Measurements from ENCODE around the gene ZDHHC18.
"Not testable (repeated sequence)": the region's sequence is repeated elsewhere in the genome, so short reads cannot be mapped to it uniquely, and the experiment has no call there.

The ZDHHC18 gene

DNA sequence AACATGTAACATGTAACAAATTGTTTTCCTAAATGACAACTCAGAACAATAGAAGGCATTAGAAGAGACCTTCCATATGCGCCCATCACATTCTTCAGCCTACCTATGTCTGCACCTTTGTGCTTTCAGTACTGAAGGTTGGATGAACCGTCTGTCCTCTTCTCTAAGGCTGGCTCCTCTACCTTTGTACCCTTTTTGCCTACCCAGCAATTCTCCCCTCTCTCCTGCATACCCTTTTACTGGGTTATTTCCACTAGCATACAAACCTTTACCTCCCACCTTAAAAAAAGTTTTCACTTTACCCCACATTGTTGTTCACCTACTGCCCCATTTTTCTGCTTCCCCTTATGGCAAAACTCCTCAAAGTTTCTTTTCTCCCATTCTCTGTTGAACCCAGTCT lies 33.6 kb upstream of the ZDHHC18 start:
- no peak for DNase-seq

DNA sequence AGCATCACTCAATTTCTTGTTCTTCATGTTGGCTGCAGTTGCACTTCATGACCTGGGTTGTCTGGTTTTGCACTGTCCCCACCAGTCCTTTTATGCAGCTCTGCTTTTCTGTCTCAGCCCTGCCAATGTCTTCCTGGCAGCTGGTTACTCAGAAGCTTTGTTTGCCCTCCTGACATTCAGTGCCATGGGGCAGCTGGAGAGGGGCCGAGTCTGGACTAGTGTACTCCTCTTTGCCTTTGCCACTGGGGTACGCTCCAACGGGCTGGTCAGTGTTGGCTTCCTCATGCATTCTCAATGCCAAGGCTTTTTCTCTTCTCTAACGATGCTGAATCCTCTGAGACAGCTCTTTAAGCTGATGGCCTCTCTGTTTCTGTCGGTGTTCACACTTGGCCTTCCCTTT lies 32.1 kb upstream of the ZDHHC18 start:
- DNase-seq = no peak

DNA sequence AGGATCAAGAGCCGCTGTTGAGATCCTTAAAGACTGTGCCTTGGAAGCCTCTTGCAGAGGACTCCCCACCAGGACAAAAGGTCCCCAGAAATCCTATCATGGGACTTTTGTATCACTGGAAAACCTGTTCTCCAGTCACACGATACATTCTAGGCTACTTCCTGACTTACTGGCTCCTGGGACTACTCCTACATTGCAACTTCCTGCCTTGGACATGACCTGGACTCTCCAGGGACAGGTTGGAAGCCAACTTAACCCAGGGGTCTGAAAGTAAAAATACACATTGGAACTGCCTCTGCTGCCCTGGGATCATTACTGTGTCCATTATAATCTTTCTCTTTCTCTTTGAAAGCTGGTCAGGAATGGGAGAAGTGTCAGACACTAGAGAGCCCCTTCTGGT lies 28.9 kb upstream of the ZDHHC18 start:
- DNase-seq = no peak

DNA sequence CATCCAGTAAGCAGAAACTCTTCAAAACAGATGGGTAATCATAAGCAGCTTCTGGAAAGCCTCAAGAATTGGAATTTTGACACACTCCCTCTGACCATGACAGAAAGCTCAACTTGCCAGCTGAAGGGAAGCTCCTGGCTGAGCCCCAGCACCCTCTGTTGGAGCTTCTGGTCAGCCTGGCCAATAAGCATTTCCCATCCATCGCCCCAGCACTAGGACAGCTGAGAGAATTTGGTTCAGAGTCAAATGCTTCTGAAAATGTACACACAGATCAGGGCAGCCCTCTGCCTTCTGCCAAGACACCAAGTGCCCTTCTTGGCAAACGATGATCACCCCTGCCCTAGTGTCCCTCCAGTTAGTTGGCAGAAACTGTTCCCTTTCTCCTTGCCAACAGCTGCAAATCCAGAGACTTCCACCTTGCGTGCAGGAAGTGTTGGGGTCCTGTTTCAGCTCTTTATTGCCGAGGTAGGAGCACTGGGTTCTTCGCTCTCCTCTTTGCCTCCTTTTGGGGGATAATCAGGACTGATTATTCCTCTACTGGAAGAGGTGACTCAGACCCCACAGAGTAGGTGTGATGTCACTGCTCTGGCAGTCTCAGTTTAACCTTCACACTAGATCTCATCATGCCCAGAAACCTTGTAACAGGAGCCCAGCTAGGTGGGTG lies 26.9 kb upstream of the ZDHHC18 start:
- no peak for DNase-seq

DNA sequence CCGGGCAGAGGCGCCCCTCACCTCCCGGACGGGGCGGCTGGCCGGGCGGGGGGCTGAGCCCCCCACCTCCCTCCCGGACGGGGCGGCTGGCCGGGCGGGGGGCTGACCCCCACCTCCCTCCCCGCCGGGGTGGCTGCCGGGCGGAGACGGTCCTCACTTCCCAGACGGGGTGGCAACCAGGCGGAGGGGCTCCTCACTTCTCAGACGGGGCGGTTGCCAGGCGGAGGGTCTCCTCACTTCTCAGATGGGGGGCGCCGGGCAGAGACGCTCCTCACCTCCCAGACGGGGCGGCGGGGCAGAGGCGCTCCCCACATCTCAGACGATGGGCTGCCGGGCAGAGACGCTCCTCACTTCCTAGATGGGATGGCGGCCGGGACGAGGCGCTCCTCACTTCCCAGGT lies 22.6 kb upstream of the ZDHHC18 start:
- not testable (repeated sequence) for DNase-seq

DNA sequence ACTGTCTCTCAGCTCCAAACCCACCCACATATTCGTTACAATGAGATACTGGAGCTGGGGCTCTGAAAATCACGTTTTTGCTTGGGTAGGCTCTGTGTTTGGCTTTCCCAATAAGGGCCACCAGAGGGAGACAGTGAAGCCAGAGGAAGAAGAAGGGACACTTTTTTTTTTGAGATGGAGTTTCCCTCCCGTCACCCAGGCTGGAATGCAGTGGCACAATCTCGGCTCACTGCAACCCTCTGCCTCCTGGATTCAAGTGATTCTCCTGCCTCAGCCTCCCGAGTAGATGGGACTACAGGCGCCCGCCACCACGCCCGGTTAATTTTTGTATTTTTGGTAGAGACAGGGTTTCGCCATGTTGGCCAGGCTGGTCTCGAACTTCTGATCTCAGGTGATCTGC lies 16.4 kb upstream of the ZDHHC18 start:
- peak; percentile 66 for DNase-seq

DNA sequence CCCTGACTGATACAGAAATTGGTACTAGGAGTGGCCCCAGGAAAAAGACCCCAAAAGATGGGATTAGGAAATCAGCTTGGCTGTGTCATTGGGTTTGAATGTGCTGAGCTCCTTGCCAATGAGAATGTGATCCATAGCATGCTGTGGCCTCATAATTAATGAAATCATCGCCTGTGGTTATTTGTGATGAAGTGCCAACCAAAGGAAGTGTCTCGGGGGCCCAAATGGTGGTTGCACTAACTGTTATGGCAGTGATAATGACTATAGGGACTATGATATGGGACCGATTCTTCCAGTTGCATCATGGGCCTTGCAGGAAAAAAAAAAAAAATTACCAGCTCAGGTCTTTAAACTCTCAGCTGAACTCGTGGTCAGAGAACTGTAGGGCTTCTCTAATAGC lies 15.4 kb upstream of the ZDHHC18 start:
- no peak for DNase-seq

DNA sequence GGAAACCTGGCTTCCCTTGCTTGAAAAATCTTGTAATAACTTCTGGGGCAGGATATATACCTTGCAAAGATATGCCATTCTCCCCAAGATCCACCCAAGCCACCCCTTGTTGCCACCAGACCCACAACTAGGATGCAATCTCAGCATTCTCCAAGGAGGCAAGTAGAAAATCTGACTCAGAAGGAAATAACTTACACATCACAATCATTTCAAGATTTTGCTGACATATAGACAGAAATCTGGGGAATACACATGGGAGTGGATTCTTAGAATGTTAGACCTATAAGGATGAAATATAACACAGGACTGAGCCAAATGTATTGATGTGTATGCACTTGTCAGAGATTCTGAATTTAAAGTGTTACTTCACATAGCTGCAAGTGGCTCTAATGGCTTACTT lies 14.8 kb upstream of the ZDHHC18 start:
- DNase-seq = no peak

DNA sequence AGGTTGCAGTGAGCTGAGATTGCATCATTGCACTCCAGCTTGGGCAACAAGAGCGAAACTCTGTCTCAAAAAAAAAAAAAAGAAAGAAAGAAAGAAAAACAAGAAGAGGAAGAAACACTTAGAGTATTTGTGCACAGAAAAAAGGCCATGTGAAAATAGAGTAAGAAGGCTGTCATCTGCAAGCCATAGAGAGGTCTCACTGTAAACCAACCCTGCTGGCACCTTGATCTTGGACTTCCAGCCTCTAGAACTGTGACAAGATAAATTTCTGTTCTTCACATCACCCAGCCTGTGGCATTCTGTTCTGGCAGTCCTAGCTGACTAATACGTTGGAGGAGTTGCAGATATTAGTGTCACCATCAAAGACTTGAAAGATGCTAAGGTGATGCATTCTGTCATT lies 12.1 kb upstream of the ZDHHC18 start:
- no peak for DNase-seq

DNA sequence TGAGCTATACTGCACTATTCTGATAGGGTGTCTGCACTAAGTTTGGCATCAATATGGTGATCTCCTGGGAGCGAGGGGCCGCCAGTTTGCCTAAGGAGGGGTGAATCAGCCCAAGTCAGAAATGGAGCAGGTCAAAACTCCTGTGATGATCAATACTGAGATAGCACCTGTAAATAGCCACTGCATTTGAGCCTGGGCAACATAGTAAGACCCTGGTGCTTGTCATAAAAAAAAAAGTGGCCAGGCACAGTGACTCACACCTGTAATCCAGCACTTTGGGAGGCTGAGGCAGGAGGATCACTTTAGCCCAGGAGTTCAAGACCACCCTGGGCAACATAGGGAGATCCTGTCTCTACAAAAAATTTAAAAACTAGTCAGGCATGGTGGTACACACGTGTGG lies 11.6 kb upstream of the ZDHHC18 start:
- no peak for DNase-seq

DNA sequence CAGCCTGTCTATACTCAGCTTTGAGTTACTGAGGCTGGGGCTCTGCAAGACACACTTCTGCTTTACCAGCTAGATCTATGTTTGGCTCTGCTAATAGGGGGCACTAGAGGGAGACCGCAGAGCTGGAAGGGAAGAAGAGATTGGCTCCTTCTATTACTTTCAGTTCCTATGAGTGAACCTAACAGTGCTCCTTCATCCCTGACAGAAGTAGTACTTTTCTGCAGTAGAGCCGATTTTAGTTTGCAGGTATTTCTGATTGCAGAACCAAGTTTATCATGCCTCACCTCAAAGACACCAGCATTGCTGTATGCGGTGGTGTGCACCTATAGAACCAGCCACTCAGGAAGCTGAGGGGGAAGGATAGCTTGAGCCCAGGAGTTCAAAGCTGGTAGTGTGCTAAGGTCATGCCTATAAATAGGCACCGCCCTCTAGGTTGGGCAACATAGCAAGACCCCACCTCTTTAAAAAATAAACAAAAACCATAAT lies 5.7 kb upstream of the ZDHHC18 start:
- DNase-seq = no peak

DNA sequence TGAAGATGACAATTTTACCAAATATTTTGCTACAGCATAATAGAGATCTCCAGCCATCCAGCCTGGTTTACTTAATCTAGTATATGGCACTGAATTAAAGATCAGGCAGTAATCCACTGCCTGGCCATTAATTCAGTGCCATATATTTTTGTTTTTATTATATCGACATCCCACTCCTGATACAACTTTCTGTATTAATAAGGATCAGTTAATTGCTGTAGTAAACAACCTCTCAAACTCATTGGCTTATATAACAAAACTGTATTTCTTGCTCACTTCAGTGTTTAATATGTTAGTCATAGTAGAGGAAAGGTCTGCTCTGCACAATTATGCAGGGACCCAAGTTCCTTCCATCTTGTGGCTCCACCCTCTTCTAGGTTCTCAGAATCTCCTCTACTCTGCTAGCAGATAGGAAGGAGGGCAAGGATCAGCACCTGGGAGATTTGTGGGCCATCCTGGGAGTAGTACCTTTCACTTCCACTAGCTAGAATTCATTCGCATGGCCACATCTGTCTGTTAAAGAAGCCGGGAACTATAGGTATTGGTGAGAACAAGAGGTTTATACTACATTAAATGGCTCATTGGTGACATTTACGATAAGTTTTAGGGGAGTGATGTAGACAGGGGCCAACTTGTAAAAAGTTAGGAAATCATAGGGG lies 3.6 kb upstream of the ZDHHC18 start:
- no peak for DNase-seq

DNA sequence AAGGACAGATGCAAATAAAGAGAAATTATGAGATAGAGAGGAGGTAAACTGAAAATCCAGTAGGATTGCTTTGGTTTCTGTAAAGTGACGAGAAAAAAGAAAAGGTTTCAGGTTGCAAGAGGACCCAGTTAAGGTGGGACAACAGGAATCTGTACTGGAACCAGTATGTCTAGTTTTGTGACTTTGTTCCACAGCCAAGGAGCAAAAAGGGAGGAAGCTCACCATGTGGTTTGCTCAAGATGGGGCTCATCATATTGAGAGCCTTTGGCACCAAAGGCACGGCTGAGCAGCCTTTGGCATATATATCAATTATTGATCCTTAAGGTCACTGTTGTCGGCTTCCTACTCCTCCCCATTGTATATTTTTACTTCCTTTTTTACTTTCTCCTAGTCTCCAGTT lies 1.8 kb upstream of the ZDHHC18 start:
- DNase-seq = no peak

DNA sequence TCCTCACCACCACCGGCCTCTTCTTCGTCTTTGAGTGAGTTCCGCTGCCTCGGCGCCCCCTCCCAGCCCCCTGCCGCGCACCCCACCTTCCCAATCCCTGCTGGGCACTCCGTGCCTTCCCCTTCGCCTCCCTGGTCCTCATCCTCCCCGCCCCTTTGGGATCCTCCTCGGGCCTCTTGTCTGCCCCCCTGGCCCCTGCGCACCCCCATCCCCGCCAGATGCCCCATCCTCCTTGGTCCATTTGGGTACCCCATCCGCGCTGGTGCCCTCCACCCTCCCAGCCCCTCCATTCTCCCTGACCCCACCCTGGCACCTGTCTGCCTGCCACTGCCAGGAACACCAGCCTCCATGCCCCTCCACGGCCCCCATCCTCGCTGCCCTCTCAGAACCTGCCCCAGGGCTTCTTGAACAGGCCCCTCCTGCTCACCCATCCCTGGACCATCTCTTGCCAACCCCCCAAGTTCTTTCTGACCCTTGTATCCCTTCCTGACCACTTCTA lies 667 bp downstream of the ZDHHC18 start:
- no peak for DNase-seq

DNA sequence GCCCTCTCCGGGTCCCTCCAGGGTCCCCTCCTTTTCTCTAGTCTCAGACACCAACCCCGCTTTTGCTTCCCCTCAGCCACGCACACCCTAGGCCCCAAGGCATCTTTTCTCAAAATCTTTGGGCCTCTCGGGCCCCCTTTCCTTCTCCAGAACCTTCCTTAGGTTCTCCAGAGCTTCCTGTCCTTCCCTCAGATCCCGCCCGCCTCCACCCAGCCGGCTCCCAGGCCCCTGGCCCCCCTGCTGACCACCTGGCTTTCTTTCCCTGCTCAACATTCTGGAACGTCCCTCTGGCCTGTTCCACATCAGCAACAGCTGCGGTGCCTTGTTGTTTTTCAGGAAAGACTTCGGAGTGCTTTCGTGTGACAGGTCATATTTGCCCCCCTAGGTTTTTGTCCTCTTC lies 1.2 kb downstream of the ZDHHC18 start:
- DNase-seq = no peak

DNA sequence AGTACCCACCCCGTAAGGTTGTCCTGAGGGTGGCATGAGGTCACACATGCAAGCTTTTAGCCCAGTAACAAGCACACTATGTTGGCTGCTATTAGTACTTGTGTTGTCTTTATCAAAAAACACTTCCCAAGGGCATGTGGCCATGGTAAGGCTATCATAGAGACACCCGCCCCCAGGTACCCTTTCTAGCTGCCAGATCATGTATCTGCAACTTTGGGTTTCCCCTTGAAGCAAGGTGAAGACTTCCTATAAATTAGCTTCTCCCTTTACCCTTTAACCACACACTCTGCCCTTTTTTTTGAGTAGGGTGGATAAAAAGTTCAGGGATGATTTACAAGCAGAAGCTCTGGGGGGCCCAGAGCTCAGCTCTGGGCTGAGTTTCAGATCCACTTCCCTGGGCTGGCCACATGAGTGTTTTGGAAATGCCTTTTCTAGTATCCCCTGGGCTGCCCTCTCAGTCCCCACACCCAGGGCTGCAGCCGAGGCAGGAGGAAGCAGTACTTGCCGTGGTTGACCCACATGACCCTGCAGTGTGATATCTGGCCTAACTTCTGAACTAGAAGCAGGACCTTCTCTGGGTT lies 2.0 kb downstream of the ZDHHC18 start:
- no peak for DNase-seq

DNA sequence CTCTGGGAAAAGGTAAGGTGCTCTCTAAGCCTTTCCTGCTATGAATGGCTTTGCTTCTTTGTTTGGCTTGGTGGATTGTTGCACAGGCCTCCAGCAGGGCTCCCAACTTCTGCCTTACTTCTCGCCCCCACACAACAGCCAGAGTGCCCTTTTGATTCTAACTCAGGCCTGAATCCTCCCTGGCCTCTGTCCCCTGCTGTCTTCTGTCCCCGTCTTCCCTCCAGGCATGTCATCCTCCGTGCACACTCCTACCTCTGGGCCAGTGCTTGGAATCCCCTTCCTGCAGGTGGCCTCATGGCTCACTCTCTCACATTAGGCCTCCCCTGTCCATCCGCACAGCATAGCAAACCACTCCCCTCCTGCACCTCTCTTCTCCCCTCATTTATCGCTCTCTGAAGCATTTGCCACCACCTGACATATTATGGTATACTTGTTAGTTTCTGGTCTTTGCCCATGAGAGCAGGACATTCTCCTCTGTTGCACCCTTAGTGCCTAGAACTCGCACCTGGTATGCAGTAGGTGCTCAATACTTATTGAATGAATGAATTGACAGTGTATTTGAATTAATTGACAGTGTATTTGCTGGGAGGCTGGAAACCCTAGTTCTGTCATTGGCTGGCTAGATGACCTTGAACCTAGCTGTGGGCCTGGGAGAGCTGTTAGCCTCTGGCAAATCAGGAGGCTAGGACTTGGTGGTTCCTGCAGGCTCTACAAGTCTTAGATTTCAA lies 2.9 kb downstream of the ZDHHC18 start:
- no peak for DNase-seq

DNA sequence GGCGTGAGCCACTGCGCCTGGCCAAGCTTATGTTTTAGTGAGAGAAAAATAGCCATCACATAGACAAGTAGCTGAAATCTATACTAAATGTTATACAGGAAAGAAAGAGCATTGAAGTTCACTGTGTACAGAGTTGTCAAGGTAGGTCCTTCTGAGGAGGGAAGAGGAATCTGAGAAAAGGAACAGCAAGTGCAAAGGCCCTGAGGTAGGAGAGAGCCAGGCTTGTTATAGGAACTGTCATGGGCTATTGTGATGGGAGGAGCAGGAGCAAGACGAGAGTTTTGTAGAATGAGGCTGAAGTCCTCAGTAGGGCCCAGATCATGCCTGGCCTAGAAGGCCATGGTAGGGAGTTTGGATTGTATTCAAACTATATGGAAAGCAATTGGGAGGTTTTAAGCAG lies 4.6 kb downstream of the ZDHHC18 start:
- no peak for DNase-seq

DNA sequence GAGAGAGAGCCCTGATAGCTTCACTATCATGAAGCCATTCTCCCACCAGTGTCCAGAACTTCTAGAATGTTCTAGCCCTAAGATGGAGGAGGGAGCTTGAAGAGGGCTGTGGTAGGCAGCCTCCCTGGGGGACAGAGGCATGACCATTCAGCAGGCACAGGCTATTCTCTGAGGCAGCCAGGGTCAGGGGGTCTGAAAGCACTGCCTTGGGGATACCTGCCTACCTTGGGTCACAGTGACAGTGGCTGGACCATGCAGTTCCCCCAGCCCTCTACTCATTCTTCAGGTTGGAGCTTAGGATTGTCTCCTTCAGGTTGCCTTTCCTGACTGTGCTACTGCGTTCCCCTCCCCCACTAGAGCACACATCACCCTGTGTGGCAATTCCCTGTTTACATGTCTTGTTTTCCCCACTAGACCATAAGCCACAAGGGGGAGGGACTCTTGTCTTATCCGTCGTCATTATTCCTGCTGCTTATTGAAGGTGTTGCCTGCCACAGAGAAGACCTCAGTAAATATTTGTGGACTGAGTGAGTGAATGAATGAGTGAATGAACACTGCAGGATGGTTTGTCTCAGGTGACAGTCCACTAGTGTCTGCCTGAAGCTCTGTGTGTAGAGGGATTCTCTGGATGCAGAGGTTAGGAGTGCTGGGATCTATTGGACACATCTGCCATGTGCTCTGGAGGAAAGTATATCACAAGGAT lies 5.2 kb downstream of the ZDHHC18 start:
- no peak for DNase-seq

DNA sequence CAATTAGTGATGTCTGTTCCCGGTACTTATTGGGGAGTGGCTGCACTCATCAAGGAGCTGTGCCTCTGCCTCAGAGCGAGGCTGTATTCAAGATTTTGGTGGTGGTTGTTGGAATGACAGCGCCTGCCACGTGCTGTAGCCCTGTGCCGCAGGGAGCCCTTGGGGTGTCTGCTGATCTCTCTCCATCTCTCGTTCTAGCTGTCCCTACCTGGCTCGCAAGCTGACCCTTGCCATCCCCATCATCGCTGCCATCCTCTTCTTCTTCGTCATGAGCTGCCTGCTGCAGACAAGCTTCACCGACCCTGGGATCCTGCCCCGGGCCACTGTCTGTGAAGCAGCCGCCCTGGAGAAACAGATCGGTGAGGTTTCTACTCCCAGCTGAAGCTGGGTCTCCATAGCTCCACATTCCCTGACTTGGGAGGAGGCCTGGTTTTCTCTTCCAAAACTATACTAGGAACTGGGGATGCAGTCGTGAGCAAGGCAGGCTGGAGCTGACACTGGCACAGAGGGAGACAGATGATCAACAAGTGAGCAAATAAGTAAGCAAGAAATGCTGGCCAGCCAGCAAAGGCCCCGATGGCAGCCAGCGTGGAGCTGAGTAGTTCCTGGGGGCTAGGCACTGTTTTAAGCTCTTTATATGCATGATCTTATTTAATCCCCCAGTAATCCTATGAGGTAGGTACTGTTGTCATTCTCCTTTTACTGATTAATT lies 5.9 kb downstream of the ZDHHC18 start:
- DNase-seq = no peak

DNA sequence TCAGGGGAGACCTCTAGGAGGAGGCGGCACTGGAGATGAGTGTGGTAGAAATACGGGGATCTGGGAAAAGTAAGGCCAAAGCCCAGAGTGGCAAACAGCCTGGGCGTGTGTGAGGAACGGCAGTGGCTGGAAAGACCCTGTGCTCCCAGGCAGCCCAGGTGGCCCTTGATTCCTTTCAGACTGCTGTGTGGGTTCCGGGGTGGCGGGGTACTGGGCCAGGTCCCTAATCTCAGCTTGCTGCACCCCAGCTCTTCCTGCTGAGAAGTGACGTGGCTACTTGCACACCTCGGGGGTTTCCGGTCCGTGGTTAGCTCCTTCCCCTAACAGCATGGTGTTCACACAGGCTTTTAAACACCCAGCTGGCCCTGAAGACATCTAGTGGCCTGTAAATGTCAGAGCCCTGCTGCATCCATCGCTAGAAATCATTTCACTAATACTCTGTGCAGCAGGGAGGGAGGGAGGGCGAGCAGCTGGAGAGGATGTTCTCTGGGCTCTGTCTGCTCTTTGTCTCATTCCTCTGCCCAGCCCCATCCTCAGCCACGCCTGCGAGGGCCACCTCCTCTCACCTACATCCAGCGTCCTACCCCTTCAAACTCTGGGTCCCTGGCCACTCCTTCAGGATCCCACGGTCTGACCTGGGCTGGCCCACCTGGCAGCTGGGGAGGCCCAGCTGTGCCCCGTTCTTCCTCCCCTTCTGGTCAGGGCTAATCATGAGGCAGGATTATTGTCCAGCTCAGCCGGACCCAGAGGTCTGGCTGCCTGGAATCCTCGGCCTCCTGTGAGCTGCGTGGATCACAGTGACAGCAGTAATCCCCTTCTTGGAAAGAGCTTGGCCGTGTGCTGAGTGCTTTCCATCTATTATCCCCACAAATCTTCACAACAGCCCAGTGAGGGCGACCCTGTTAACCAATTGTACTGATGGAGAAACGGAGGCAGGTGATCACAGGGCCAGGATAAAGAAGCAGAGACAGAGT lies 7.2 kb downstream of the ZDHHC18 start:
- DNase-seq = peak; percentile 88
